ENCODE measurements around the gene MNAT1.
A peak's percentile ranks its signal among the peaks of the same experiment; 100 is the strongest.
"Not testable (repeated sequence)": the region's sequence is repeated elsewhere in the genome, so short reads cannot be mapped to it uniquely, and the experiment has no call there.

MNAT1 gene

DNA sequence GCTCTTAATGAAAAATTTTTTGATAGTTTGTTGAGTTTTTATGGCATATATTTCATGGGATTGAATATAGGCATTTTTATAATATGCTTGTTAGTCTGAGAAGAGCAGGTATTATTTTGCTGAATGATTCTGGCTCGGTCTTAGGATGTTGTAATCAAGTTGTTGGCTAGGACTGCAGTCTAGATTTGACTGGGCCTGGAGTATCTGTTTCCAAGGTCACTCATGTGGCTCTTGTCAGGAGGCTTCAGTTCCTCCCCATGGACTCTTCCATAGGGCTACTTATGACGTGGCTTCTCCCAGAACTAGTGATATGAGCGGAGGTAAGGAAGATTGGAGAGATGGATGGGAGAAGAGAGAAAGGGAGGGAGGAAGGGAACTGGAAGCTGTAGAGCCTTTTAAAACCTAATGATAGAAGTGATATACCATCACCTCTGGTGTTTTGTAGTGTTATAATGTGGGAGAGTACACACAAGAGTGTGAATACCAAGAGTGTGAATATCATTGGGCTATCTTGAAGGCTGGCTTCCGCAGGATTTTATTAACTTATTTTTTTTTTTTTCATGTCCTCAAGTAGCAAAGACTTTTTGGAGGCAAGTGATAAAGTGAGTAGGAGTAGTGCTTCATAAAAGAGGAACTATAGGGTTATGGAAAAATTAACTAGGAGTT, 4.4 kb downstream of the MNAT1 start:
- DNase-seq, result no peak

DNA sequence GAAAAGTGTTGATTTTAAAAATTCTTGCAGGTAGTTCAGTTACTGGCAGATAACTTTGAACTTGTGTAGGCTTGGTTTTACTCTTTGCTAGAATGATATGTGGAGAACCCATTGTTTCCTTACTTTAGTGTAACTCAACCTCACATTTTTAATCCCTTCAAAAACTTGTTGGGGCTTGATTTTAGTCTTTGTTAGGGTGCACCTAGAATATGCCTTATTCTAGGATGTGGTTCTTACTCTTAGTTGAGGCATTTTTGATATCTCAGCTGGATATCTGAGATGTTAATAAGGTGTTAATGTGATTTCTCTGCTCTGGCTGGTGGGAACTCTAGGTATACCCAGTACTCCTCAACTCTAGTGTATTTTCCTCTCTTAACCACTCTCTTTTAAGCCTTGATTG, 10.0 kb downstream of the MNAT1 start:
- DNase-seq, result no peak

DNA sequence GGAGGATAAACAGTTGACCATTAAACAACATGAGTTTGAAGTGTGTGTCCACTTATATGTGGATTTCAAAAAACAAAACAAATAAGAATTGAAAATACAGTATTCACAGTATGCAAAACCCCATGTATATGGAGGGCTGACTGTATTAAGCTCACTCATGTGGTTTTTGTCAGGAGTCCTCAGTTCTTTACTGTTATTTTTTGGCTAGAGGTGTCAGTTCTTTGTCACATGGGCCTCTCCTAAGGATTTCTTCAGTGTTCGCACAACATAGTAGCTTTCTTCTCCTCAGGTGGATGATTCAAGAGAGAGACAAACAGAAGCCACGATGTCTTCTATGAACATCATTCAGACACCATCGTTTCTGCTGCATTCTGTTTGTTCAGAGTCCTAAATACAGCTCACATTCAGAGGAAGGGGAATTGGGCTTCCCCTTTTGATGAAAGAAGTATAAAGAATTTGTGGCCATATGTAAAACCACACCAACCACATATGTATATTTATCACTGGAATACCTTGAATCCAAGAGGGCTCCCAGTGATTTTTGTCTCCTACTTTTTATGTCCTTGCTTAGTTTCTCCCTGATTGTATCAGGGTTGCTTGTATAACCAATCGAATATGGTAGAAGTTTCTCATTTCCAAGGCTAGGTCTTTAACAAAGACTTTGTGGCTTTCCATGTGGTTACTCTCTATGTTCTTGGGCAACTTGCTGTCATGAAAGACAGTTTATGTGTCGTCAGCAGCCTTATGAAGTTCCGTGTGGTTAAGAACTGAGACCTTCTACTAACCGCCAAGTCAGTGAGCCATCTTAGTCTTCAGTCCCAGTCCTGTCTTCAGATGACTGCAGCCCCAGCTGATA, 18.9 kb downstream of the MNAT1 start:
- DNase-seq, result peak; percentile 48

DNA sequence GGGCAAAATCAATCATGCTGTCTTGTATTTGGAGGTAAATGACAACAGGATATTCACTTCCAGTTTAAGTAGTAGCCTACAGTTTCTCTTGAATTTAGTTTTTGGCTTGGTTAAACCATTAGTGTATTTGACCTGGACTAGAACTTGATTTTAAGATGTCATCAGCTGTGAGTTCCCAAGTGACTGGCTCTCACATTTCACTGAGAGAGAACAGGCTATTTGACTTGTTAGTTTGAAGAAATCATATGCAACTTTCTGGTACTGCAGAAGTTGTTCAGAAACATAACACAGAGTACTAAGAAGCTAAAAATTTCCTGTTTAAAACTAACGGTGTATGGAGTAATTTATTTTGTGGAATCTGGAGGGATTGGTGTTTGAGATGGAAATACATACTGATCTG, 22.3 kb downstream of the MNAT1 start:
- no peak for DNase-seq

DNA sequence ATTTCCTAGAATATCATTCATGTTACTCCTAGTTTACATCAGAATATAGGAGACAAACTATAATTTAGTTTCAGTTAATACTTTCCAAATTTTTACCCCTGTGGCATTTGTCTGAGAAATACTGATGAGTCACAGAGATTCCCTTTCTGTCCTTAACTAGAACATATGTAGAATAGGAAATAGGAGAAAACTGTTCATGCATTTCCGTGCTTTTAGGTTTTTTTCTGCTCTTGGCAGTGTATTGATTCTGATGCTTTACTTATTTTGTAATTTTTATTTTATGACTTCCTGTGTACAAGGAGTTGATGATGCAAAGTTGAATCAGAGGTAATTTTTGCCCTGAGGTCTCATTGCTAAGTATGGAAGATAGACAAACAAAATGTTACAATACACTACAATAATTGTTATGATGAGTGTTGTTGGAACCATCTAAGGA, 23.0 kb downstream of the MNAT1 start:
- no peak for DNase-seq

DNA sequence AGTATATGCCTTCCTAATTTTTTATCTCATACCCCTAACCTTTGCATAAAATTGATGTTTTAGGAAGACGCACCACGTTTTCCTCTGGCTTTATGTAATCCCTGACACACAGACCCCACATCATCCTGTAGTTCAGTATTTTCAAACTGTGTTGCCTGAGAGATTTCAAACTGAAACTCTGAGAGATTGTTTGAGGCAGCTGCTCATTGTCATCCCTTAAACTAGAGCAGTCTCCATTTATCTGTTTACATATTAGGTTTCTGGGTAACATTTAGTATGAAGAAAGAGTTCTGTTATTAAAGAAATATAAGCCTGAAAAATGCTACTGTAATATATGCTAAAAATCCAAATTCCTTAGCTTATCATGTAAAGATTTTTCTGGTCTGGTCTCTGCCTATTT, 24.3 kb downstream of the MNAT1 start:
- no peak for DNase-seq

DNA sequence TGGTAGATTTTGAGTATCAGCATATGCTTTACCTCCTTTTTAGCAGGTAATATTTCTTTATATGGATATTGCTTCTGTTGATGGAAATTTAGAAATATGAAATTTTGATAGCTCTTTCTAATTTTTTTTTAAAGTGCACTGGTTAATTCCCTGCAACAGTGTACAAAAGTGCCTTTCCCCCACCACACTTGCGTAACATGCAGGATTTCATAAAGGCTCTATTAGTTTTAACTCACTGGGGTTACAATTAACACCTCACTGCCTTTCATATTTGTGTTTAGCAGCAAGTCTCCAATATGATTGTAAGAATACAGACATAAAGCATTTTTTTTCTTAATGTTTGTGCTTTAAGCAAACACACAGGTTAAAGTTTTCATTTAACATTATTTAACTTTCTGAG, 25.6 kb downstream of the MNAT1 start:
- DNase-seq, result no peak

DNA sequence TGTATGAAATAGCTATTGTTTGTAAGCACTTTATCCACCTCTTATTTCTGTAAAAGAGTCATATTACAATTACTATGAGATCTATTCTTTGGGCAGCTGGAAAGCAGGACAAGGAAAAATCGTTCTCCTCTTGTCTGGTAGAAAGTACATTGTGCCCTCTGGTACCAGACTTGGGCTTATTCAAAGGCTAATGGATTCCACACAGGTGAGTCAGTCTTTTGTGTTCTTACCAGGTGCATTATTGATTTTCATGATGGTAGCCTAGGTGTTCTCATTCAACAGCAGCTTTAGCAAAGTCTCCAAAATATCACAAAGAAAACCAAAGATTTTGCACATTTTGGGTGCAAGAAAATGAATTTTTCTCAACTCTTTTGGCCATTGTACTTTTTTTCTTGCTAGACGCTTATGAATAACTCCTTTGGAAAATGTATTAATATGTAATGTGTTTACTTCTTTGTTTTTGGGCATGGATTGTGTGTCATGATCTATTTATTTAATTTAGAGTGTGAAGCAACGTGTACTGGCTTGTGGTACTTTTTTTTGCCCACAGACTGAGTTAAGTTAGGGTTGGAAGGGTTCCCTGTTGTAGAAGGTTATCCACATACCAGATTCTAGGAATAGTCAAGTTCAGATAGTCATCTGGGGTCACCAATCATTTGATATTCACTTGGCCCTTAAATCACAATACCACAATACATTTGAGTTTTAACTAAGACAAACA, 26.2 kb downstream of the MNAT1 start:
- DNase-seq, result no peak

DNA sequence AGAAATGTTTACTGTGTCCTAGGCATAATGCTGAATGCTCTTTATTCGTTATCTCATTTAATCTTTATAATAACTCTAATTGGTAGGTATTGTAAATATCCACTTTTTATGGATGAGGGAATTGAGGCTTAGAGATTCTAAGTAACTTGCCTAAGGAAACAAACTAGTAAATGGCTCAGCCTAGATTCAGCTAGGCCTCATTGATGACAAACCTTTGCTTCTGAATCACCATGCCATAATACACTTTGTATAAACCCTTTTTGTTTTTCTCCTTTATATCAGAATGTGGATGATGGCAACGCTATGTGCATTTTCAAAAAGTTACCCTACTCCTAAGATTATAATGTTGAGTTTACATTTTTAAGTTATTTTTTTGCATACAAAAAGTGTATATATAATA, 34.0 kb downstream of the MNAT1 start:
- DNase-seq, result no peak

DNA sequence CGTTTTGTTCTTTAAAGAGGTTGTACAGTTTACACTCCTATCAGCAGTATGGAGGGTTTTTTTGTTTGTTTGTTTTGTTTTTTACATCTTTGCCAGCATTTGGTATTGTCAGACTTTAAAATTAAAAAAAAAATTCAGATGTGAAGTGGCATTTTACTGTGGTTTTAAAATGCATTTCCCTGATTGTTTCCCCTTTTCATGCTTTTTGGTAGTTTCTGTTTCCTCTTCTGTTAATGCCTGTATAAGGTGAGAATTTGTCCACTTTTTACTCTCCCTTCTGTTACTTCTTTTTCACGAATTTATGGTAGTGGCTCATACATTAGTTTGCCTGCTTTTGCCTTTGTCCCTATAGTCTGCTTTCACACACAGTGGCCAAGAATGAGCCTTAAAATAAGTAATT, 36.6 kb downstream of the MNAT1 start:
- no peak for DNase-seq

DNA sequence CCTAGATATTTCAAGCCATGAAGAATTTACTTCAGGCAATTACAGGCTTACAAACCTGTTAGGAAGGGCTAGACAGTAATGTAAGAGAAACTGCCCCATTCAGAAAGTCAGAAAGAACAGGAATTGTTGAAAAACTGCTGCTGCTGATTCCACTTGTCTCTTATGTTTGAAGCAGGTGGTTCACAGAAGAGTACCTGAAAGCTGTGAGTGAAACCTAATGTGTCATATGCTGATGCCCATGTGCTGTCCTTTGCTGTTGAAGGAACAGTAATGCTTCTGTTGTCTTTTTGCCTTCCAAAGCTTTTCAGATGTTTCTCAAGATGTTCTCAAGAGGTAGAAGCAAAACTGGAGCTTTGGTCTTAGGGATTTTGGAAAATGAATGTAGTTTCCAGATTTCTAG, 39.0 kb downstream of the MNAT1 start:
- no peak for DNase-seq

DNA sequence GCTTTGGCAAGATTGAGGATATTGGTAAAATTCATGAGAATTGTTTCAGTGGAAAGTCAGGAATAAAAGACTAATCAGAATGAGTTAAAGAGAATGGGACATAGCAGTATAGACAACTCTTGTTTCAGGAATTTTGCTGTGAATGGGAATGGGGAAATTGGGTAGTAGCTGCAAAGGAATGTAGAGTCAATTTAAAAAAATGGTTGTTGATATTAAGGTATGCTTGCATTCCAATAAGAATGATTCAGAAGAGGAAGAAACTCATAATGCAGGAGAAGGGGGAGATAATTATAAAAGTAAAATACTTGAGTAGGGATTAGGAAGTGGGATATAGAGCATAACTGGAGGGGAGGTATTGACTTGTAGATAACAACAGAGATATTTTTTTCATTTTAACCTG, 40.7 kb downstream of the MNAT1 start:
- DNase-seq, result no peak

DNA sequence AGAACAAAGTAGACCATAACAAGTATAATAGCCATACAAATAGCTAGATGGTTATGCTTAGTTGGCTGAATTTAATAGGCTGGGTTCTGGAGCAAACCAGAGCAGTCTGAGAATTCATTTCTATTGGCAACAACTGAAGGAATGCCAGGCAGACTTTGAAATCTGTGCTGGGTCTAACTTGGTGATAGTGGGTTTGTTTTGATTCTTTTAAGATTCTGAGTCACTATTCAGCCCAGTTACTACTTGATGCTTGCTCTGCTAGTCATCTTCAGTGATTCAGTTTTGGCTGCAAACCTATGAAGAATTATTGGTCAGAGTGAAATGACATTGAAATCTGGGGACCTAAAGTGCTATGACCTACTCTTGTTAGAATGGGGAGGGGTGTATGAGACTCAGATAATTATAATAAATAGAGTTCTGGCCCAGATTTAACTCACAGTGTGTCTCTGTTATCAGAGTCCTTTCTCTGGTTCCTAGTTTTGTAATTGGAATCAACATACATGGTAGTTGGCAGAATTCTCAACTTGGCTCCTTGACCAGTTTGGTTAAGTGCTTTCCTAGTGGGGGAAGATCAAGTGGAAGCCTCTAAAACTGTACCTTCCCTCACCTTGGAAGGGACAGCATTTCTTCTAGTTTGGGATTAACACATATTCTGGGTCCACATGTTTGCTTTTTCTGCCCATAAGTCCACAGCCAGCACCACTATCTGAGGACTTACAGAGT, 43.5 kb downstream of the MNAT1 start:
- no peak for DNase-seq

DNA sequence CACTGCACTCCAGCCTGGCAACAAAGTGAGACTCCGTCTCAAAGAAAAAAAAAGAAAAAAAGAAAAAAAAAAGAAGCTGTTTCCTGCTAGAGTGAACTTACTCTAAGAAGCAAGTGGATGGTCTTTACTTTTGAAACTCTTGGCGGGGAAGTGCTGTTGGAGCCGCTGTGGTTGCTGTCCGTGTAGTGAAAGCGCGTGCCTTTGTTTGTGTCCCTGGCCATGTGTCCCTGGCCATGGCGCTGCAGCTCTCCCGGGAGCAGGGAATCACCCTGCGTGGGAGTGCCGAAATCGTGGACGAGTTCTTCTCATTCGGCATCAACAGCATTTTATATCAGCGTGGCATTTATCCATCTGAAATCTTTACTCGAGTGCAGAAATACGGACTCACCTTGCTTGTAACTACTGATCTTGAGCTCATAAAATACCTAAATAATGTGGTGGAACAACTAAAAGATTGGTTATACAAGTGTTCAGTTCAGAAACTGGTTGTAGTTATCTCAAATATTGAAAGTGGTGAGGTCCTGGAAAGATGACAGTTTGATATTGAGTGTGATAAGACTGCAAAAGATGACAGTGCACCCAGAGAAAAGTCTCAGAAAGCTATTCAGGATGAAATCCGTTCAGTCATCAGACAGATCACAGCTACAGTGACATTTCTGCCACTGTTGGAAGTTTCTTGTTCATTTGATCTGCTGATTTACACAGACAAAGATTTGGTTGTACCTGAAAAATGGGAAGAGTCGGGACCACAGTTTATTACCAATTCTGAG, 45.4 kb downstream of the MNAT1 start:
- not testable (repeated sequence) for DNase-seq

DNA sequence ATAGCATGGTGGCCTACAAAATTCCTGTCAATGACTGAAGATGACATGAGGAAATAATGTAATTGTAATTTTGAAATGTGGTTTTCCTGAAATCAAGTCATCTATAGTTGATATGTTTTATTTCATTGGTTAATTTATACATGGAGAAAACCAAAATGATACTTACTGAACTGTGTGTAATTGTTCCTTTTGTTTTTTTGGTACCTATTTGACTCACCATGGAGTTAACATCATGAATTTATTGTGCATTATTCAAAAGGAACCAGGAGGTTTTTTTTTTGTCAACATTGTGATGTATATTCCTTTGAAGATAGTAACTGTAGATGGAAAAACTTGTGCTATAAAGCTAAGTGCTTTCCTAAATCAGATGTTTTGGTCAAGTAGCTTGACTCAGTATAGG, 46.0 kb downstream of the MNAT1 start:
- not testable (repeated sequence) for DNase-seq

DNA sequence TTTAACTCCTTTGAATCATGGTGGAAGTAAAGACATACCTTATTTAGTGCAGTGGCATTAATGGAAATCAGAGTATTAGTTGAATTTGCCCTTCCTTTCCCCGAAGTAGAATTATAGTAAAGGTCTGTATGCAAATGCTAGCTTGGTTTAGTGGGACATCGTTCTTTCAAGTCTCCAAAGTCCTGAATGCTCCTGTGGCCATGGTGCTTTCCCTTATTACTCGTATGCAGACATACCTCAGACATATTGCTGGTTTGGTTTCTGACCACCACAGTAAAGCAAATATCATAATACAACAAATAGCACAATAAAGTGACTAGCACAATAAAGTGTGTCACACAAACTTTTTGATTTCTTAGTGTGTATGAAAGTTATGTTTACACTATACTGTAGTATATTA, 52.3 kb downstream of the MNAT1 start:
- no peak for DNase-seq

DNA sequence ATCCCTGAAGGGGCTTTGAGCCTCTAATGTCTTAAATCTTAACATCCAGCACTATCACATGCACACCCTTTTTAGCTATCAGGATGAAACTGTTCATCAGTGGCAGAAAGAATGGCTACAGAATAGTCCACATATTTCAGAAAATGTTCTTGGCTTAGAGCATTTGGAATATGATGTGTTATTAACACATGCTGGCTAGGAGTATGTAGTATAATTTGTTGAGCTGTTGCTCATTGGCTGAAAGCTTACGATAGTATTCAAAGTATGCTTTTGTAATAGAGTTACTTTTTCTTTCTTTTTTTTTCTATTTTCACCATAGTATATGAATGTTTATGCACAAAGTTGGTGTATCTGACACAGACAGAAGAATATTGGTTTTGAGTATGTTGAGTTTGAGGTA, 55.1 kb downstream of the MNAT1 start:
- DNase-seq, result no peak

DNA sequence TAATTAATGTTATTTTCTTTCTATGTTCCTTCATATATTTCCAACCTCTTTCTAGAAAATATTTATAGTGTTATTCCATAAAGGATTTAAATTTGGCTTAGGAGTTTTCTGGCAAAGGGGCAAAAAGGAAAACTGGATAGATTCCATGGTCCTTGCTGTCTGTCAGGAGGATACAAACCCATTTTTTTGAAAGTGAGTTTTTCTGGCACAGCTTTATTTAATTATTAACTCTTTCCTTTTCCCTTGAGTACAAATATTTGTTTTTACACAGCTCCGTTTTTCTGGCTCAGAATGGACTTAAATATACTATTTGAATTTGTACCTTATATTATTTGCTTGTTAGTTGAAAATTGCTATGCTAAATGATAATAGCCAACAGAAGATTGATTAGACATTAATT, 56.3 kb downstream of the MNAT1 start:
- DNase-seq, result no peak

DNA sequence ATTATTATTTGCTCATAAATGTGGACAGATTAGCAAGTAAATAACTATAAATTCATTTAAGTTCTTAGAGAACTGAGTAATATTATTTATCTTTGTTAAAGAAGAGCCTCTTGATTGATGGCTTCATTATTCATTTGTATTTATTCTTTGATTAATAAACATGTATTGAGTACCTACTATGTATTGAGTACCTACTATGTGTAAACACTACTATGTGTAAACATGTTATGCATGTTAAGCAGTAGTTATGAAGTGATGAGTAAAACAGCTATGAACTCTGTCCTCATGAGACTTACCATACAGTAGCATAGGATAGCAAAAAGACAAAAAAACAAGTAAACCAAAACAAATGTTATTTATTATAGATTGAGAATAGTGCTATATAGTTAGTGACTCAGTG, 61.9 kb downstream of the MNAT1 start:
- no peak for DNase-seq

DNA sequence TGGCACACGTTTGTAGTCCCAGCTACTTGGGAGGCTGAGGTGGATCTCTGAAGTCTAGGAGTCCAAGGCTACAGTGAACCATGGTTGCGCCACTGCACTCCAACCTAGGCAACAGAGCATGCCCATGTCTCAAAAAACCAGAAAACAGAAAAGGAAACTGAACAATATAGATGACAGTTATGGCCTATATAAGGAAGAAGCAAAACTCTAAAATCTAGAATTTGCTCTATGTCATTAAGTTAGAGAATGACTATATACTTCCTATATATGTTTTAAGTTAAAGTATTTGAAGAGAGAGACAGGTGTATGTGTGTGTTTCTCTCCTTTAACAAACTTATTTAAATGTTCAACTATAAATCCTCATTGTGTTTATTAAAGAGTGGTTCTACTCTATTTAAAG, 65.8 kb downstream of the MNAT1 start:
- DNase-seq, result no peak

DNA sequence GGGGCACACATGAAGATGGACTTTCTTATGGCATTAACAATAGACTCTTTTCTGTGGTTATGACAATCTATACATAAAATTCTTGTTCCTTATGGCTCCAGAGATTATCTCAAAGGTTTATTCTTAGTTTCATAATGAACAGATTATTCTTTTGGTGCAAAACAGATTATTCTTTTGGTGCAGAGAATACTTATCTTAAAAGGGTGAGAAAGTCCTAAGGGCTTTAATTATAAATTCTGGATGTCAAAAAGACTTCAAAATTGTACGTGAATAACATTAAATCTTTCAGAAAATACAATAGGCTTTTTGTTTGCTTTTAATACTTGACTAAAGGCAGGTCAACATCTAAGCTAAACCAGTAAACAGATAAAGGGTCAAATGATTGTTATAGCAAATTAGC, 69.3 kb downstream of the MNAT1 start:
- no peak for DNase-seq

DNA sequence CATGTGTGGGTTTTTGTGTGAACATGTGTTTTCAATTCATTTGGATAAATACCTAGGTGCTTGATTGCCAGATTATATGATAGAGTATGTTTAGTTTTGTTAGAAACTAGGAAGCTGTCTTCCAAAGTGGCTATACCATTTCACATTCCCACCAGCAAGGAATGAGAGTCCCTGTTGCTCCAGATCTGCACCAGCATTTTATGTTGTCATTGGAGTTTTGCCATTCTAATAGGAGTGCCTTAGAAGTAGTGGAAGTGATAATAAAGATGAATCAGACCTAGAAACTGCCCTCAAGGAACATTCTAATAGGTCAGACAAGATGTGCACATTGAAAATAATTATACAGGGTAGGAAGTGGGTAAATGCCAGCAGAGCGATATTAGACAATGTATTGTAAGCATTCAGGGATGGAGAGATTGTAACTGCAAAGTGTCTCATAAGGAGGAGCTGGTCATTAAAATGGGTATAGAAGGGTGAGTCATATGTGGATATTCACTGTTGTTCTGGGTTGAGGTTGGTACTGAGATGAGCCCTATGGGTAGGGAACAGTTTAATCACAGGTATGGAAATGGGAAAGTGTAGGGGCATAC, 71.4 kb downstream of the MNAT1 start:
- no peak for DNase-seq

Measured in CD4-positive, alpha-beta T cell treated with Interferon gamma for 1 hour (primary cell).